Spleen (tissue), 7 donors: ENCODE results near the gene RBM25.

Experiments used
- POLR2A ChIP-seq, 3 donors: fragments of 450-650 bp; IDR thresholded peaks; one replicate each; pipeline ENCODE4 v1.5.1; 2017; ENCODE audit warnings: antibody characterized with exemption in 3 of 3, mild to moderate bottlenecking in 1 of 3
- POLR2AphosphoS5 ChIP-seq, 3 donors: sonication (generic); formaldehyde crosslinking; IDR thresholded peaks; one replicate each; pipeline ENCODE4 v1.5.1; 2017; ENCODE audit warnings: antibody characterized with exemption in 3 of 3
- TF ChIP-seq, protein P1 (sequence below), 11 experiments: fragments of 200-600 bp in 7 of 11; fragments of 450-650 bp in 4 of 11; sonication (generic) in 4 of 11; IDR thresholded peaks in 8 of 11; conservative IDR thresholded peaks in 3 of 11; 1 replicate in 7 of 11; 2 replicates in 4 of 11; pipeline versions ENCODE4 v1.4.0 to v1.8.0; 2016 to 2021; ENCODE audit warnings: antibody characterized with exemption in 11 of 11, inconsistent platforms in 4 of 11, mild to moderate bottlenecking in 1 of 11
- donor health status: DM: no; HTN: no; CAD: no; lungs with moderate emphysema.
- donor health status: DM: no; HTN: no; CAD: no.
- donor health status: DM: no; HTN: no; CAD: no.

DNA sequence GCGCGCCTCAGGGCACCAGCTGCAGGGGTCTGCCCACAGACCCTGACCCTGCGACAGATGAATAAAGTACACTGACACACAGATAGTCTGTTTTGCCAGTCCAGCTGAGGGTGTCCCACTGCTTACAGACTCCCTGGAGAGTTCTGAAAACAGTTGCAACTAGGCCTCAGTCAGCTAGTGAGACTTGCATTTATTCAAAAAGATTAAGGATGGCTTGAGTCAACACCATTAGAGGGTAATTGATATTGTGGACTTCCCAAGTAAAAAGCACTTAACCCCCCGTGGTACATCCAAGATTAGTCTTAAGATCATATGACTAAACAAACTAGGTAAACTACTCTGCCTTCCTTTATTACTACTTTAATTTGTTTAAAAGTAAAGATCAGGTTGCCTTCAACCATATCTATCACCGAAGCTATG, 66.8 kb downstream of the RBM25 start:
- TF ChIP-seq, protein P1, sequence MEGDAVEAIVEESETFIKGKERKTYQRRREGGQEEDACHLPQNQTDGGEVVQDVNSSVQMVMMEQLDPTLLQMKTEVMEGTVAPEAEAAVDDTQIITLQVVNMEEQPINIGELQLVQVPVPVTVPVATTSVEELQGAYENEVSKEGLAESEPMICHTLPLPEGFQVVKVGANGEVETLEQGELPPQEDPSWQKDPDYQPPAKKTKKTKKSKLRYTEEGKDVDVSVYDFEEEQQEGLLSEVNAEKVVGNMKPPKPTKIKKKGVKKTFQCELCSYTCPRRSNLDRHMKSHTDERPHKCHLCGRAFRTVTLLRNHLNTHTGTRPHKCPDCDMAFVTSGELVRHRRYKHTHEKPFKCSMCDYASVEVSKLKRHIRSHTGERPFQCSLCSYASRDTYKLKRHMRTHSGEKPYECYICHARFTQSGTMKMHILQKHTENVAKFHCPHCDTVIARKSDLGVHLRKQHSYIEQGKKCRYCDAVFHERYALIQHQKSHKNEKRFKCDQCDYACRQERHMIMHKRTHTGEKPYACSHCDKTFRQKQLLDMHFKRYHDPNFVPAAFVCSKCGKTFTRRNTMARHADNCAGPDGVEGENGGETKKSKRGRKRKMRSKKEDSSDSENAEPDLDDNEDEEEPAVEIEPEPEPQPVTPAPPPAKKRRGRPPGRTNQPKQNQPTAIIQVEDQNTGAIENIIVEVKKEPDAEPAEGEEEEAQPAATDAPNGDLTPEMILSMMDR (IDR thresholded peaks at IDR 0.05 in 8 of 11, conservative IDR thresholded peaks at IDR 0.05 in 3 of 11): no peak
- TF ChIP-seq POLR2AphosphoS5 (IDR thresholded peaks at IDR 0.05) (no peak), POLR2A (IDR thresholded peaks at IDR 0.05) (no peak)
